Activated CD8-positive, alpha-beta memory T cell treated with anti-CD3 and anti-CD28 coated beads for 48 hours (primary cell): ENCODE measurements around the gene IRF9.
A peak's percentile ranks its signal among the peaks of the same experiment; 100 is the strongest.

ENCODE experiments used
- DNase-seq, 3 experiments: peaks; one replicate each; pipeline ENCODE4 v3.0.0-alpha.2; 2020; ENCODE audit warnings: low read depth in 2 of 3, low spot score in 2 of 3

IRF9 gene

DNA sequence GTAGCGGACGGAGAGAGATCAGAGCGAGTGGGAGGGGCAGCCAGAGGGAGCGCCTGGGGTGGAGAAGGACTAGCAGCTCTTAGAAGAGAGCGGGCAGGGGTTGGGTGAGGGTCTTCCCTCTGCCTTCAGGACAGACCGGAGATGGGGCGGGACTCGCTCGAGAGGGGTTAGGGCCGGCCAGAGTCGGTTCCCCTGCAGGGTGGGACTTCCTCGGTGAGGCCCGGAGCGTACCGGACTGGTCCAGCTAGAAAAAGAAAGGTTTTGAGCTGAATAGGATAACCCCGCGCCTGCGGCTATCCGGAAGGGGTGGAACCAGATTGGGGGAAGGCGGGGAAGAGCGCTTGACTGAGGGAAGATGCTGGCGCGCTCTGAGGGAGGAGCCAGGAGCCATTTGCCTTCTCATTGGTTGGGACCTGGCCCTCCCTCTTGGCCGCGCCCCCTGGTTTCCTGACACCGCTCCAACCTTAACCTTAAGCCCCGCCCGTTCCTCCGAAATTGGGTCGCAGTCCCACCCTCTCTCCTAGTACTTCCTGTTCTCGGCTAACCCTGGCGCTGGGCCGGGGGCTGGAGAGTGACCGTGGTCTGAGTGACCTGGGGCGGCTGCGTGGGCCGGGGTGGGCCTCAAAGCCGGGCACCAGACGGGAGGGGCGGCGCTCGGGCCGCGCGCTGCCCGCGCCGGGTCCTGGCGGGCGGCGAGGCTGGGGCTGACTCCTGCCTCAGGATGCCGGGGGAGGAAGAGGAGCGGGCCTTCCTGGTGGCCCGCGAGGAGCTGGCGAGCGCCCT, 13.9 kb upstream of the IRF9 start, which contains the start of gene RNF31:
Gene RNF31 (plus strand): TSS at position 521 of the 783 bp plus-strand sequence. CDS start 201 bp downstream, at position 722.
- peak; percentile 82 to 93 (median 84) for DNase-seq

- no peak for DNase-seq
Observed at GRCh38 chr14:24147761-24148428, 13.2 kb upstream of the IRF9 start.

DNA sequence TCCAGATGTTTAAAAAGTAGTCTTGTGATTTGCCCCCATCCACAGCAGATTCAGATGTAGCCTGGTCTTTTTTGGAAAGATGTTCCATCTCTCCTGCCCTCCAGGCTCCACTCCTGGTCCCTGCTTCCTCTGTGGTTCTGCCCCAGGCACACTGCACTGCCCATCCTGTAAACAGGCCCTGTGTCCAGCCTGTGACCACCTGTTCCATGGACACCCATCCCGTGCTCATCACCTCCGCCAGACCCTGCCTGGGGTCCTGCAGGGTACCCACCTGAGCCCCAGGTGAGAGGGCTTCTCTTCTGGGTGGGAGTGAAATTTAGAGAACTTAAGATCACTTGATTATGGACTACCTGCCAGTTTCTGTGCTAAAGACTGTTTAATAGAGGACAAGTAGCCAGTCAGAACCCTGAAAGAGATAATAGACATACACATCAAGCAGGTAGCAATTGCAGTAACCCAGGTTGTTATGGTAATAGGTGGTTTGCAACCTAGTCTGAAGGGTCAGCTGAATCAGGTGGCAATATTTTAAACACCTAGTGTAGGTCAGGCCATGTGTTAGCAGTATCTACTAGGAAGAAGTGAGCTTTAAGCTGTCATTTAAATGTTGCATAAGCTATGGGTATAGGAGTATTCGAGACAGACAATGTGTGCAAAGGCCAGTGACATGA, 11.6 kb upstream of the IRF9 start:
- DNase-seq = no peak

- DNase-seq = no peak
Observed at GRCh38 chr14:24150061-24150460, 11.0 kb upstream of the IRF9 start.

DNA sequence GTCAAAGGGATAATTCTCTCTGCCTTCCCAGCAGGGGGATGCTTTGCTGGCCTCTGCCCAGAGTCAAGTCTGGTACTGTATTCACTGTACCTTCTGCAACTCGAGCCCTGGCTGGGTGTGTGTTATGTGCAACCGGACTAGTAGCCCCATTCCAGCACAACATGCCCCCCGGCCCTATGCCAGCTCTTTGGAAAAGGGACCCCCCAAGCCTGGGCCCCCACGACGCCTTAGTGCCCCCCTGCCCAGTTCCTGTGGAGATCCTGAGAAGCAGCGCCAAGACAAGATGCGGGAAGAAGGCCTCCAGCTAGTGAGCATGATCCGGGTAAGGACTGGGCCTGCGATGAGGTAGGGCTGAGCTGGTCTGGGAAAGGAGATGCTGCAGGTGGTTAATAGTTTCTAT, 10.5 kb upstream of the IRF9 start:
- no peak for DNase-seq

- no peak for DNase-seq
Observed at GRCh38 chr14:24150993-24151392, 10.1 kb upstream of the IRF9 start.

DNA sequence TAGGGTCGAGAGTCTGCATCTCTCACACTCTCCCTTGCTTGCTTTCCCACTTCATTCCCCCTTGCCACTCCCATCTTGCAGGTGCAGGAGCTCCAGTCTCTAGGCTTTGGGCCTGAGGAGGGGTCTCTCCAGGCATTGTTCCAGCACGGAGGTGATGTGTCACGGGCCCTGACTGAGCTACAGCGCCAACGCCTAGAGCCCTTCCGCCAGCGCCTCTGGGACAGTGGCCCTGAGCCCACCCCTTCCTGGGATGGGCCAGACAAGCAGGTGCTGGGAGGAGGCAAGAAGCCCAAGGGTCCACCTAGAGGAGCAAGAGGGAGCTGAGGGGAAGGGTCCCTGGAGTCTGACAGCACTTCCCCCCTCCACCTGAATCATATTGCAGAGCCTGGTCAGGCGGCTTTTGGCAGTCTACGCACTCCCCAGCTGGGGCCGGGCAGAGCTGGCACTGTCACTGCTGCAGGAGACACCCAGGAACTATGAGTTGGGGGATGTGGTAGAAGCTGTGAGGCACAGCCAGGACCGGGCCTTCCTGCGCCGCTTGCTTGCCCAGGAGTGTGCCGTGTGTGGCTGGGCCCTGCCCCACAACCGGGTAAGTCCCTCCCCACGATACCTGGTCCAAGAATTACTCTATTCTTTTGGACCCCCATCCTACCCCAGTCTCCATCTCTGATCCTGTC, 9.5 kb upstream of the IRF9 start:
- no peak for DNase-seq

DNA sequence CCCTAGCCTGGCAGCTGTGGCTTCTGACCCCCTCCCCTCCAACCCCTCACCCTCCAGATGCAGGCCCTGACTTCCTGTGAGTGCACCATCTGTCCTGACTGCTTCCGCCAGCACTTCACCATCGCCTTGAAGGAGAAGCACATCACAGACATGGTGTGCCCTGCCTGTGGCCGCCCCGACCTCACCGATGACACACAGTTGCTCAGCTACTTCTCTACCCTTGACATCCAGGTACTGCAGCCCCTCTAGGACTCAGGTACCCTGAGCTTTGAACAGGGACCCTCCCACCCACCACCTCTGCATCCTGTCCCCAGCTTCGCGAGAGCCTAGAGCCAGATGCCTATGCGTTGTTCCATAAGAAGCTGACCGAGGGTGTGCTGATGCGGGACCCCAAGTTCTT, 6.0 kb upstream of the IRF9 start:
- no peak for DNase-seq

DNA sequence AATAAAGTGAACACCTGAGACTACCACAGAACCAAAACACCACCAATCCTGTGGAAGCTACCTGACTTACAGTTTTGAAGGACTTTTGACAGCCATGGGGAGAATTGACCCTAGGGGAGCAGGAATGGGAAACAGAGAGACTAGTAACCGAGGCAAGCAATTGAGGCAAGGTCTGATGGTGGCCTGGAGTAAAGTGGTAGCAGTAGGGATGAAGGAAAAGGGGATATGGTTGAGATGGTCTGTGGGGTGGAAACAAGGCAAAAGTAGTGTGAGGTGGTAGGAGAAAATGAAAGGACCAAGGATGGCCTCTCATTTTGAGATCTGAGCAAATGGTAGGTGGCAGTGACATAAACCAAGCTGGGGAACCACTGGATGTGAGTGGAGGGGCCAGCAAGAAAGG, 4.2 kb upstream of the IRF9 start:
- no peak for DNase-seq

DNA sequence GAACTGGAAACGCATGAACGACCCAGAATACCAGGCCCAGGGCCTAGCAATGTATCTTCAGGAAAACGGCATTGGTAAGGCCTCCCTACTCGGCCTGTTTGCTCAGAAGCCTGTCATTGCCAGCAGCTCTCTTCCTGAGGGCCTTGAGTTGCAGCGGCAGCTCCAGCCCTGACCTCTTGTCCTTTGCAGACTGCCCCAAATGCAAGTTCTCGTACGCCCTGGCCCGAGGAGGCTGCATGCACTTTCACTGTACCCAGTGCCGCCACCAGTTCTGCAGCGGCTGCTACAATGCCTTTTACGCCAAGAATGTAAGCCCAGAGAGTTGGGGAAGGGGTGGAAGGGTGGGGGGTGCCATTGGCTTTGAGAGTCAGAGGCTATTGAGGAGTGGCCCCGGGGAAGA, 3.7 kb upstream of the IRF9 start:
- no peak for DNase-seq

DNA sequence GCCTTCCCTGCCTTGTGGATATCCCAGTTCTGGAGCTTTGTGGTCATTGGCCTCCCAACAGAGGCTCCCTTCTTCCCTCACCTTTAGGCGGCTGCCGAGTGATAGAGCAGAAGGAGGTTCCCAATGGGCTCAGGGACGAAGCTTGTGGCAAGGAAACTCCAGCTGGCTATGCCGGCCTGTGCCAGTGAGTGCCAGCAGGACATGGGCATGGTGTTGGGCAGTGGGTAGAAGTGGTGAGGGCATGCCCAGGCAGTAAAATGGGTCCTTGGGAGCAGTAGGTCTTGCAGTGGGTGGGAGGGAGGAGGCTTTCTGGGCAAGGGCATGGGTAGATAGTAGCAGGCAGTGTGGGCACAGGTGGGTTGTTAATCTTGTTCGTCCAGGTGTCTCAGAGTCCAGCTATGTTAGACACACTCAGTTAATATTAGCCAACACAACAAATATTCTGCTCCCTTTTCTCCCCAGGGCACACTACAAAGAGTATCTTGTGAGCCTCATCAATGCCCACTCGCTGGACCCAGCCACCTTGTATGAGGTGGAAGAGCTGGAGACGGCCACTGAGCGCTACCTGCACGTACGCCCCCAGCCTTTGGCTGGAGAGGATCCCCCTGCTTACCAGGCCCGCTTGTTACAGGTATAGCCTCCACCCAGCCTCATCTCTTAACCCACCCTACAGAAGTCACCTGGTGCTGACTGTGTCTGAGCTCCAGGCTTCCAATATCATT, 1.1 kb upstream of the IRF9 start:
- no peak for DNase-seq

DNA sequence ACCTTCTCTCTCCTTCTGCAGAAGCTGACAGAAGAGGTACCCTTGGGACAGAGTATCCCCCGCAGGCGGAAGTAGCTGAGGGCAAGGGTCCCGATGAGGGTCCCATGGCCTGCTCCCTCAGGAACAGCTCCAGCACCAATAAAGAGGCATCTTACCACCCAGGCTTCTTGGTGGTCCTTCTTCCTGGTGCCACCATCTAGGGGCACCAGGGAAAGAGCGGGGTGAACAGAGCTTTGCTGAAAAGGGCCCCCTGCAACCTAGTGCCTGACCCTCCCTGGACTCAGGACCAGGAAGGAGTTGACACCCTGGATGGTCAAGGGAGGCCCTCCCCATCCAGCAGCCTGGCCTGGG, 591 bp upstream of the IRF9 start:
- no peak for DNase-seq

GRCh38 chr14:24162093-24162492, 1.0 kb downstream of the IRF9 start:
- no peak for DNase-seq

GRCh38 chr14:24164518-24164991, 3.5 kb downstream of the IRF9 start:
- DNase-seq = no peak

GRCh38 chr14:24165785-24166184, 4.7 kb downstream of the IRF9 start:
- no peak for DNase-seq

- no peak for DNase-seq
Observed at GRCh38 chr14:24167469-24168114, 6.5 kb downstream of the IRF9 start.

- DNase-seq = peak; percentile 41 to 70 (median 50)
Observed at GRCh38 chr14:24171422-24172260, 10.6 kb downstream of the IRF9 start, which contains the start of gene REC8. REC8 (plus strand) TSS chr14:24172080; CDS start chr14:24172553, 473 bp downstream.

DNA sequence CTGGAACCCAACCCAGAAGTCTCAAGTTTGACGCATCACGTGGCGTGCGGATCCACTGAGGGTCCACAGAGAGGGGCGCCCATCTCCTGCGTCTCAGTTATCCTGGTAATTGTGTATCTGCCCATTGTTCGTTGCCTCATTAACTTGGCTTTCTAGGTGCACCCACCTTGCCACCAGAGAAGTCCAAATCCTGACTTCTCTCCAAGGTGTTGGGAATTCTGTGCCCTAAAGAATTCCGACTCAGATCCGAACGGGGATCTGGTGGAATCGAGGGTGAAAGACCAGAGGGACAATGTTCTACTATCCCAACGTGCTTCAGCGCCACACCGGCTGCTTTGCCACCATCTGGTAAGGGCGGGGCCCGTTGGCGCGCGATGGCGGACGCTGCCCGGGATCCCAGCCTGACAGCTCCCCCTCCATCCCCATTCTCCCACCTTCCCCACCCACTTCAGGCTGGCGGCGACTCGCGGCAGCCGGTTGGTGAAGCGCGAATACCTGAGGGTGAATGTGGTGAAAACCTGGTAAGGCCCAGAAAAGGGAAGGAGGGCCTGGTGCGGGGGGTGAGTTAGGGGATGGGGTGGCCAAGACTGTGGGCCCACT, 11.3 kb downstream of the IRF9 start:
- DNase-seq = no peak

DNA sequence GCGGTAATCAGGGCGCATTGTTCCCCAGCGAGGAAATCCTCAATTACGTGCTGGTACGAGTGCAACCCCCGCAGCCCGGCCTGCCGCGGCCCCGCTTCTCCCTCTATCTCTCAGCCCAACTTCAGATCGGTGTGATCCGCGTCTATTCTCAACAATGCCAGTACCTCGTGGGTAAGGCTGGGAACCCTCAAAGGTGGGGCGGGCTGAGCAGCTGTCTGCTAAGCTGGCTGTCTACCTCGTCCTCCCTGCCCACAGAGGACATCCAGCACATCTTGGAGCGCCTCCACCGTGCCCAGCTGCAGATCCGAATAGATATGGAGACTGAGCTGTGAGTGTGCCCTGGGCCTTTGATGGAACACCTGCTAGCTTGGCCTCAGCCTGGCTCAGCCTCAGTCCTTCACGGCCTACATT, 11.8 kb downstream of the IRF9 start:
- DNase-seq = no peak
